Stimulated activated CD4-positive, alpha-beta T cell treated with anti-CD3 and anti-CD28 coated beads, TNF-alpha, amount 100 ng/mL, for 1 hour (primary cell): Measurements from ENCODE around the gene ANKRA2.
A peak's percentile ranks its signal among the peaks of the same experiment; 100 is the strongest.

ENCODE experiments used
- DNase-seq, 3 donors: peaks; one replicate each; pipeline ENCODE4 v3.0.0-alpha.2; 2020; ENCODE audit warnings: low read depth in 3 of 3, low spot score in 1 of 3

ANKRA2 gene

DNA sequence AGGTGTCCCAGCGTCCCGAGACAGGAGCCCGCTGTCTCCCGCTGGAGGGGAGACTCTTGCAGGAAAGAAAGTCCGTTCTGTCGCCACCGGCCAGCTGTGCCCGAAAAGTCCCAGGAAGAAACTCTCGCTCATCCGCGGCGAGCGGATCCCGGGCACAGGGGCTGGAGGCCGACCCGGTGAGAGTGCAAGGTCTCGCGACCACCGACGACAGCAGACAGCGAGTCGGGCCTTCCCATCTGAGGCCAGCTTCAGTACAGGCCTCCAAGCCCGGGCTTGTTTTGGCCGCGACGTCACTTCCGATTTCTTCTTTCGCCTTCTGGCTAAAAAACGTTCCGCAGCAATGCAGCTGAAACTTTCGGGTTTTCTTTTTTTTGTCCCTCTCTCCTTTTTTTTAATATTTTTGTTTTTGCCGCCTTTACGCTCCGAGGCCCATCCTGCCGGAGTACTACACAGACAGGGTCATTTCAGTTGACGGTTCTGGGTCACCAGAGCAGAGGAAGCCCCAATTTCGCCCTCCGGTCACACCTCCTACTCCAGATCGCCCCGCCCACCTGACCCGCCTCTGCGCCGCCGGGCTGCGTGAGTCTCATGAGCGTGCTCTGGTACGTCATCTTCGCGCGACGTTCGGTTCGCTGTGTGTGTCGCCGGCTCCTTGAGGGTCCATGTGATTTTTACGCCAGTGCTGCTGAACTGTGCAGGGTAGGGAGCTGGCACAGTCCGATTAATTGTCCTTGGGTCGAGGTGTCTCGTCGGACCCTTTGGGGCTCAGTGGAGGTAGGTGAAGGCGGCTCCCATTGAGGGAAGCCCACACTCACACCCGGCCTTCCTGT, at the start of gene ANKRA2, which contains the start of gene UTP15:
Gene ANKRA2 (minus strand): TSS at position 501 of the 830 bp plus-strand sequence. CDS start 2,758 bp downstream, outside the sequence.
Gene UTP15 (plus strand): TSS at position 605 of the 830 bp plus-strand sequence. CDS start 1,602 bp downstream, outside the sequence.
- DNase-seq = peak; percentile 92 to 99 (median 92)

- DNase-seq = no peak
Measured at GRCh38 chr5:73615085-73615484, 49.6 kb upstream of the ANKRA2 start.

- no peak for DNase-seq
Measured at GRCh38 chr5:73612799-73613198, 47.4 kb upstream of the ANKRA2 start.

DNA sequence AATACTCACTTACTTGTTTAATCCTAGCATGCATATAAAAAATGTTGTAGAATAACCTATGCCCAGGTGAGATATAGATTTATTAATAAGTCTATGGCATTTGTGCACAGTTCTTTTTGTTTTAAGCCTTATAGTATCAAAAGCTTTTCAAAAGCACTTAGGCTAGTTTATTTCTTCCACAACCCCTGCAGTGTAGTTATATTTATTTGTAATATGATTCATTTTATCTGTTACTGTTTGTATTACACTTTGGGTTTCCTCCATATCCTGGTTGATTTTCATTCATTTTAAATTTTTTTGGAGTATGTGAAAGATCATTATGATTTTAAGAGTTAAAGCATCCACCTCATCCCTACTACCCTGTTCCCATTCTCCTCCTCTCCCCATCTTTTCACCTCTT, 41.8 kb upstream of the ANKRA2 start:
- DNase-seq = no peak

DNA sequence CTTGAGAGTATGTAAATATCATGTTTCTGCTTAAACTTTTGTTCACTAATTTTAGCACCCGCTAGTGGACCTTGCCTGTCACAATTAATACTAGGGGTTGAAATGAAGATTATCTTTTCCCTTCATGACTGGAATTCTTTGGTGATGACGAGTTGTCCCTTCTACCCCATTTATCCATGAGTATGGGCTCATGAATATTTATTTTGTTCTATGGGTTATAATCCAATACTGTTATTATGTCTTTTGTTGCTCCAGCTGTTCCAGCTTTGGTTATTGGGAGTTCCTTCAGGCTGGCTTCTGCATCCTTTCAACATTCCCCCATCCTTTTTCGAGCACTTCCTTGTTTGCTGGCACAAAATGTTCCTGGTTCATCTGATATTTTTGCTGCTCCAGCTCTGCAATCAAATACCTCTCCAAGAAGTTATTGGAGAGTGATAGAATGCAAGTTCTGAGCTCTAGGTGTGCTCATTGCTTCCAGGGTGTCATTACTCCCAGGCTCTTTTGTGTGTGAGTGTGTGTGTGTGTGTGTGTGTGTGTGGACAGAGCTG, 40.8 kb upstream of the ANKRA2 start:
- no peak for DNase-seq

GRCh38 chr5:73605223-73606087, 40.0 kb upstream of the ANKRA2 start:
- no peak for DNase-seq

DNA sequence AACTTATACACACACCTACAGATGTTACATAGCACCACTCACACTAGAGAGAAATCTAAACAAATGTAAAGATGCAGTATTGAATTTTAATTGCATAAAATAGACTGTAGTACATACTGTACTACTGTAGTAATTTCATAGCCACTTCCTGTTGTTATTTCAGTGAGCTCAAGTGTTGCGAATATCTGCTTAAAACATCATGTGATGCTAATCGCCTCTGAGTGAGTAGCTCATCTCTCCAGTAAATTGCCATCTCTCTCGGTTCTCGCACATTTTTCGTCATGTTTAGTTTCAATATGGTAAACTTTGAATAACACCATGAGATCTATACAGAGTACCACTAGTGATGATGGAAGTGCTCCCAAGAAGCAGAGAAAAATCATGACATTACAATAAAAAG, 38.6 kb upstream of the ANKRA2 start:
- no peak for DNase-seq

DNA sequence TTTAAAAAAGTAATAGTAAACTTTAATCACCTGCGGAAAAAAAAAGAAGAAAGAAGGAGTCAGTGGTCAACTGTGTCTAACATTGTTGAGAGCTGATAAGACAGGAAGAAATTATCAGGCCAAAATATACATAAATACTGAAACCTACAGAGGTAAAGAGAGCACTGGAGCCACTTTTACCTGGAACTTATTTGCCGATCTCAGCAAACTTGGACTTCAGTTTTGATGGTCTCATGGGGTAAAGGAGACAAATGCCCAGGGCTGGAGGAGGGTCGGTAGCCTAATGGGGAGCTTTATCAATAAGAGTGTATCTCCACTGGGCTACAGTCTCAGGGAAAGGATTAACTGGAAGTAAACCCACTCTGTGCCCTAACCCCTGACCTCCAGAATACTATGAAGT, 33.9 kb upstream of the ANKRA2 start:
- no peak for DNase-seq

- DNase-seq = no peak
Measured at GRCh38 chr5:73596705-73597328, 31.4 kb upstream of the ANKRA2 start.

DNA sequence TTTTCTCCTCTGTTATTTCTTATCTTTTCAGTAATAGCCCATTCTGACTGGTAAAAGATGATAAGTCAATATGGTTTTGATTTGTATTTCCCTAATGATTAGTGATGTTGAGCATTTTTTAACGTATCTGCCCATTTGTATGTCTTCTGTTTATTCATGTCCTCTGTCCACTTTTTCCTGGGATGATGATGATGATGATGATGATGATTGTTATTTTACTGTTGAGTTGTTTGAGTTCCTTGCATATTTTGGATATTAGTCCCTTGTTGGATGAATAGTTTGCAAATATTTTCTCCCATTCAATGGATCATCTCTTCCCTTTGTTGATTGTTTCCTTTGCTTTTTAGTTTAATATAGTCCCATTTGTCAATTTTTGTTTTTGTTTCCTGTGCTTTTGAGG, 27.1 kb upstream of the ANKRA2 start:
- no peak for DNase-seq

GRCh38 chr5:73591698-73592501, 26.5 kb upstream of the ANKRA2 start:
- no peak for DNase-seq

DNA sequence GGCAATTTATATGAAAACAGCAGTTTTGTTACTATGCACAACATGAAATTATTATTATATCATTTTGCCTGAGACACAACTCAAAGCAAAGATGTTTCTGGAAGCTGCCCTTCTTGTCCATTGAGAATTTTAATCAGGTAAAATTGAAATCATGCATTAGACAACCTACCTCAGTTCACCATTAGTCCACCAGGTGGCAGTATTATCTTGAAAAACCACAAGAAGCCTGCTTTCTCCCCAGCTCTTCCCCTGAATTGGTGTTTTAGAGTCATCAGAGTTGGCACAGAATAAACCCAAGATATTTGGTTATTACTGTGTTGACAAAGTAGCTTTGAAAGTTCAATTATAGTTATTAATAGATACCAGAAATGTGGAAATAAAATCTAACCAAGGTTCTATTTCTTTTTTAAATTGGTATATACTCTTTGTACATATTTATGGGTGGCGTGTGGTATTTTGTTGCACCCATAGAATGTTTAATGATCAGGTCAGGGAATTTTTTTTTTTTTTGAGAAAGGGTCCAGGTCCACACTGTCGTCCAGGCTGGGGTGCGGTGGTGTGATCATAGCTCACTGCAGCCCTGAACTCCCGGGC, 25.8 kb upstream of the ANKRA2 start:
- peak in 1 of 3 donors; percentile 5 for DNase-seq

DNA sequence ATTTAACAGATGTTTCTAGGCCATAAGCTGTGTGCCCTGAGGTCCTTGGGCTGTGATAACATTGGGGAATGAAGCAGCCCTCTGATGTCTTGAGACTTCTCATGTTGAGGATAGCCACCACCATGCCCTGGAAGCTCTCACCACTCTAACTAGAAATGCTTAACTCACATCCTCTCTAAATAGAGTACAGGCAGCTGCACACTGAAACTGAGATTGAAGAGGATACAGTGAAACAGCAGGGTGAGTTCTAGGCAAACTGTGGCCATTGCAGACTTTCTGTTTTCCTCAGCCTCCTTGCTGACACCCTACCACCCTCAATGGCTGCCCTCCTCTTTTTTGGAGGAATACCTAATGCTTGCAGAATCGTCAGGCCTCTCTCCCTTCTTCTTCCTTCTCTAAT, 22.5 kb upstream of the ANKRA2 start:
- DNase-seq = no peak

GRCh38 chr5:73582285-73583145, 17.1 kb upstream of the ANKRA2 start:
- no peak for DNase-seq

- DNase-seq = no peak
Measured at GRCh38 chr5:73565969-73566547, 619 bp upstream of the ANKRA2 start.

GRCh38 chr5:73564675-73565074, 764 bp downstream of the ANKRA2 start:
- DNase-seq = no peak

DNA sequence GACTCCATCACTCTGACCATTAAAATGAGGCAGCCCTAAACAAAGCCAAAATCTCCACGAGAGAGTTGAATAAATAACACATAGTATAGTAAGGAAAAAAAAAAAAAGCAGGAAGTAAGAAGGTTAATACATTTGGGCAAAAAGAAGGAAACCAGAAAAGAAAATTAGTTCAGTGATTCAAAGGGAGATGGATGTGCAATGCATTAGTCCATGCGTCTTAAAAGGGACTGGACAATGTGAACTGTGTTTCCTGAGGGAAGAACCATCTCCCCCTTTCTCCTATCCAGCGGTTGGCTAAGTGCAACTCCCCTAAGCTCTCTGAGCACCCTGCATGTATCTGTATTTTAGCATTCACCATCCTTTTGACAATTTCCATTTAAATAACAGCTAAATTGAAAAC, 1.4 kb downstream of the ANKRA2 start:
- DNase-seq = no peak

- no peak for DNase-seq
Measured at GRCh38 chr5:73558950-73559349, 6.5 kb downstream of the ANKRA2 start.

DNA sequence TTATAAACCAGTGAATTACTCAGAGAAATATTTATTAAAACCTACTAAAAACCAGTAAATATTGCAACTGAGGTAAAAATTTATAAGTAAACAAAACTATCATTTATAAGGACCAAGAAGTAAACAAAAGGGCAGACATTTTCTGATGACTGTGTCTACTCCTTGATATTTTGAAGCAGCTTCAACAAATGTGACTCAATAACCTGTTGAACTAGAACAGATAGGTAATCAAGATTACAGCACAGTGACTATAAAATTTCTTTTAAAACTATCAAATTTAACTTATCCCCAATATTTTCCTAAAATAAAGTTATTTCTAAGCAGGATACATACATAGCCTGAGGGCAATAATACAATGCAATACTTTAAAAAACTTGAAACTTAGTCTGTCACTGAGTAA, 12.8 kb downstream of the ANKRA2 start:
- no peak for DNase-seq
